ENCODE measurements around the gene INPP4B.

- no peak for TF ChIP-seq CTCF (IDR thresholded peaks at IDR 0.05)
- no peak for TF ChIP-seq EP300 (IDR thresholded peaks at IDR 0.05)
Measured at GRCh38 chr4:142600952-142601351, 245.1 kb downstream of the INPP4B start.

Data from ovary (tissue), 3 donors.